Measurements from ENCODE around the gene PLCB1. TPM values are rescaled to one million over a fixed set of nuclear protein-coding genes. Genes with fewer than 3 reads are reported as not detected.

PLCB1 gene
- total RNA-seq, 2 donors from 2014 or later: 16.9 to 20.8 TPM

DNA sequence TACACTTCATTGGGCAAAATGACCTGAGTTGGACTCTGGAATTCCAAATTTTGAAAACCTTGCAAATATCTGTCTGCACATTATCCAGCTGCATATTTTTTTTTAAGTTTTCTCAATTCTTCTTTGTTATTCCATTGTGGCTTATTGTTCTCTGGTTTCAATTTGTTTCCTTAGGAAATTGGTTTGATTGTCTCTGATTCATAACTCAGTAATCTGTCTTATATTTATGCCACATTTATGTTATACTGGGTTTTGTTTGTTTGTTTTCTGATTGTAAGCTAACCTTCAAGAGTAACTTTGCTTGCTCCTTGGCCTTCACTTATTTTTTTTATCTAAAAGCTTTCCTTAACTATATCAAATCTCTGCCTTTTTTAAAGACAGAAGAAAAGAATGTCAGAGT, 743.5 kb downstream of the PLCB1 start:
- no peak for DNase-seq (ENCODE audit: low spot score)
- intact Hi-C loops (cut with DNase I): no loop called here

DNA sequence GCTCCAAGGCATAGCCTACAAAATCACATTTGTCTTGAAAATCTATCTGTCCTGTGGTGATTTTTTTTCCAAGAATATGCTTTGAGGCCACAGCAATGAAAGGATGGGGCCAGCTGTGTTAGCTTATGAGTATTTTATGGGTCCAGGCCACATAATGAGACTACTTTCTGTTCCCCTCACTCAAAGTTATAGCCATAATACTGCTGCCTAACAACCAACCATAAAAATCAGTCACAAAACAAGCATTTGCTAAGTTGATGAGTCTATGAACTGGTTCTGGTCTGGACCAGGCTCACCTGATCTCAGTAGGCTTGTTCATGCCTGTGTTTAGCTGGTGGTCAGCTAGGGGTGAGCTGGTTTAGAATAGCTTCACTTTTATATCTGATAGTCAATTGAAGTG, 744.3 kb downstream of the PLCB1 start:
- intact Hi-C loops (cut with DNase I): no loop called here
- no peak for DNase-seq (ENCODE audit: low spot score)

GRCh38 chr20:8877294-8877693, 745.2 kb downstream of the PLCB1 start:
- DNase-seq (ENCODE audit: low spot score): no peak
- intact Hi-C loops (cut with DNase I): no loop called here

GRCh38 chr20:8879669-8880068, 747.6 kb downstream of the PLCB1 start:
- intact Hi-C loops (cut with DNase I): no loop called here

GRCh38 chr20:8880085-8880853, 748.2 kb downstream of the PLCB1 start:
- intact Hi-C loops (cut with DNase I): no loop called here
- DNase-seq (ENCODE audit: low spot score): no peak

More at GRCh38 chr20:8879669-8880068, 747.6 kb downstream of the PLCB1 start:
- DNase-seq (ENCODE audit: low spot score): no peak

GRCh38 chr20:8891039-8891438, 759.0 kb downstream of the PLCB1 start:
- no peak for DNase-seq (ENCODE audit: low spot score)
- intact Hi-C loops (cut with DNase I): no loop called here

DNA sequence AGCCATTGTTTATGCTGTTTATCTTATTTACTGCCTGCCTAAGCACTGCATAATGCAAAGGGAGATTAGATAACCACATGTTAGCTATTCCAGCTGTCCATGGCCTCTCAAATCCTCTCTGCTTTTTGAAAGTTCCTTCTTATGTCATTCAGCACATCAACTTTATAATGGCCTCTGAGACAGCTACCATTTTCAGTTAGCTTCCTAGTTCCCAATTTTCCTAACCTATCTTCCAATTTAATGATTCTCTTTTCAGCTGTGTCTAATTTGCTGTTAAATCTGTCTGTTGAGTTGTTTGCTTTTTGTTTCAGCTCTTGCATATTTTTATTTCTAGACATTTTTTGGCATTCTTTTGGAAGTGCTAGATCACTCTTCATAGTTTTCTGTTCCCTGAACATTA, 763.4 kb downstream of the PLCB1 start:
- no peak for DNase-seq (ENCODE audit: low spot score)
- intact Hi-C loops (cut with DNase I): no loop called here

DNA sequence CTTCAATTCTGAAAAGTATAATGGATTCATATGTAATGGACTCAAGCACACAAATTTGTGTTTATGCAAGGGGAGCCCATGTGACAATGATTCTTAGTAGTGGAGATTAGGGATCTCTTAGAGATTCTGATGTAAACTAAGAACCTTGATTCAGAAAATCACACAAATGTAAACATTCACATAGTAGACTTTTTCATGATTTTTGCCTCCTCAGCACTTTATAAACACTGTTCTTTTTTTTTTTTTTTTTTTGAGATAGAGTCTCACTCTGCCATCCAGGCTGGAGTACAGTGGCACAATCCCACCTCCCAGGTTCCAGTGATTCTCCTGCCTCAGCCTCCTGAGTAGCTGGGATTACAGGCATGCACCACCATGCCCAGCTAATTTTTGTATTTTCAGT, 766.8 kb downstream of the PLCB1 start:
- intact Hi-C loops (cut with DNase I): no loop called here

DNA sequence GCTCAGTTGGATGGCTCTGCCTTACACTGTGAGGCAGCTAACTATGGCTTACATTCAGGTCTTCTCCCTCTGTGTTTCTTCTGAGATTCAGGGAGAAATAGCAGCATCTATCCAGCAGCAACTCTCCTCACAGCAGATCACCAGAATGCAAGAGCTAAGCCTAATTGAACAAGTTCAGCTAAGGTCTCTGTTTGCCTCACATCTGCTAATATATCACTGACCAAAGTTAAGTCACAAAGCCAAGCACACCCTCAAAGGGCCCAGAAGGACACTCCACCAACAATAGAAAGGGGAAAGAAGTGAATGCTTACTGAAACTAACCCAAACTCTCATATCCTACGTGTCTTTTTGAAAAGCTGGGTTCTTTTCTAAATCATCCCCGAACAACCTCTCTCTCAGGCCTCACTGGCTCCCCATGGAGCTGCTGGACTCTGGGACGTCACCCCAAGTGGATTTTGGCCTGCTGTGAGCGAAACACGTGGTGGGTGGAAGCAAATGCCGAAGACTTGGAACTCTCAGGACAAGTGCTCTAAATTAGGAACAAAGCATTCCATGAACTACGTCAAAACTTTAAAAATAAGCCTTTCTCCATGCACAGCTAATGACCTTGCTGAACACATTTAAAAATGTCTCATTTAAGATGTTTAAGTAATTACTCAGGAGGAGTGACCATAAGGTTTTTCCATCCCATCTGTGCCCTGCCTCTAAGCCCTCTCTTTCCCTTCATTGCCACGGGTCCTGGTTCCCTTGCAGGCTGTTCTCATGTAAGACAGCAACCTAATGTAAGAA, 769.4 kb downstream of the PLCB1 start:
- intact Hi-C loops (cut with DNase I): loop anchor here in 1 of 2 donors (5.0 kb wide), 1 partner anchor 44 kb away; no protein-coding TSS in a partner anchor
- DNase-seq (ENCODE audit: low spot score): peak; percentile 88

More for the DNA sequence above, 766.8 kb downstream of the PLCB1 start:
- no peak for DNase-seq (ENCODE audit: low spot score)

- no peak for DNase-seq (ENCODE audit: low spot score)
- intact Hi-C loops (cut with DNase I): loop anchor here in 1 of 2 donors (5.0 kb wide), 1 partner anchor 47 kb away; no protein-coding TSS in a partner anchor
Observed at GRCh38 chr20:8903655-8904605, 771.9 kb downstream of the PLCB1 start.

GRCh38 chr20:8909596-8909995, 777.5 kb downstream of the PLCB1 start:
- intact Hi-C loops (cut with DNase I): no loop called here
- DNase-seq (ENCODE audit: low spot score): no peak

GRCh38 chr20:8912096-8912495, 780.0 kb downstream of the PLCB1 start:
- DNase-seq (ENCODE audit: low spot score): no peak

DNA sequence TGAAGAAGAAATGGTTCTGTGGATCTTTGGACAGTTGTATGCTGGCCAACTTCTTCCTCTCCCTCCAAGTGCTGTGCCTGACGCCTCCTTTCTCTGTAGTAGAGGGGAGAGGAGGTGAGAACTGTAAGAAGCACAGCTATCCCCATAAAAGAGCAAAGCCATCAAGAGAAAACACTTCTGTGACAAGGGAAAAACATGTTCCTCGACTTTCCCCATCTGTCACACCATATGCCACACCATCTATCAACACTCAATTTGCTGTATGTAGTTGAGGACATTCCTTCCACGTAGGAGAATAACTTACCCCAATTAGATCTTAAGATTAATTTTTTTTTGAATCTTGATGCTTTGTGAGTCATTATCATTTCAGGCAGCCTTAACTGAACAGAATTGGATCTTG, 780.7 kb downstream of the PLCB1 start:
- DNase-seq (ENCODE audit: low spot score): no peak
- intact Hi-C loops (cut with DNase I): no loop called here

More at GRCh38 chr20:8912096-8912495, 780.0 kb downstream of the PLCB1 start:
- intact Hi-C loops (cut with DNase I): no loop called here

- intact Hi-C loops (cut with DNase I): no loop called here
Observed at GRCh38 chr20:8913456-8913855, 781.4 kb downstream of the PLCB1 start.

GRCh38 chr20:8914421-8914820, 782.4 kb downstream of the PLCB1 start:
- no peak for DNase-seq (ENCODE audit: low spot score)
- intact Hi-C loops (cut with DNase I): no loop called here

More at GRCh38 chr20:8913456-8913855, 781.4 kb downstream of the PLCB1 start:
- no peak for DNase-seq (ENCODE audit: low spot score)

DNA sequence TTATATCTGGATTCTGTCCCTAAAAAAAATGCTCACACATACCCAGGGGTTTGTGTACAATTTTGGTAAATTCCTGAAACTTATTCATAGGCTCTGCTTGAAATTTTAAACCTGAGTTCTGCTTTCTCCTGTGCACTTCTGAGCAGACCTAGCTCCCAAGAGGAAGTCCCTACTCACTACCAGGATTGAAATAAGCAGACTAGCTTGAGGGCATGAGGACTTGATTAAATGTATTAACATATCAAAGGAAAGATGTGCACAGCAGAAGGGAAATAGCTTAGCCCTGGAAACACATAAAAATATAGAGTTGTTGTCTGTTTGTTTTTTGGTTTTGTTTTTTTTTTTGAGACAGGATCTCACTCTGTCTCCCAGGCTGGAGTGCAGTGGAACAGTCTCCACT, 785.0 kb downstream of the PLCB1 start:
- intact Hi-C loops (cut with DNase I): no loop called here
- no peak for DNase-seq (ENCODE audit: low spot score)

DNA sequence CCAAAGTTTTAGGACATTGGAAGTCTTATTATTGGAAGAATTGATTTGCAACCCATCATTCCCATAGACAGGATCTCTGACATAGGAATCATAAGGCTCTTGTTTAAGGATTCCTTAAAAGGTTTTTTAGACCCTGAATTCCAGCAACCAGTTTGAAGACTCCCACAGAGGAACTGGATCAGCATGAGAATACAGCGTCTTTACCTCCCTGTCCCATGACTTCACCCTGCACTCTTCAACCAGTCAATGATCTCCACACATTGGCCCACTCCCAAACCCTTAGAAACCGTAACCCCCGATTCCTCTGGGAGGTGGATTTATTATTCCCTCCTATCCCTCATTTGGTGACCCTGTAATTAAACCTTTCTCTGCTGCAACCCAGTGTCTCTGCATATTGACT, 786.1 kb downstream of the PLCB1 start:
- intact Hi-C loops (cut with DNase I): no loop called here
- DNase-seq (ENCODE audit: low spot score): no peak

DNA sequence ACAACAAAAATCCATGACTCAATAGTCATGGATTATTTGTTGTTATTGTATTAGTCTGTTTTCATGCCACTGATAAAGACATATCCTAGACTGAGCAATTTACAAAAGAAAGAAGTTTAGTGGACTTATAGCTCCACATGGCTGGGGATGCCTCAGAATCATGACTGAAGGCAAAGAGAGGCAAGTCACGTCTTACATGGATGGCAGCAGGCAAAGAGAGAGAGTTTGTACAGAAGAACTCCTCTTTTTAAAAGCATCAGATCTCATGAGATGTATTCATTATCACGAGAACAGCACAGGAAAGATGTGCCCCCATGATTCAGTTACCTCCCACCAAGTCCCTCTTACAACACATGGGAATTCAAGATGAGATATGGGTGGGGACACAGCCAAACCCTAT, 792.5 kb downstream of the PLCB1 start:
- intact Hi-C loops (cut with DNase I): no loop called here
- no peak for DNase-seq (ENCODE audit: low spot score)

- intact Hi-C loops (cut with DNase I): loop anchor here in 1 of 2 donors (10.0 kb wide), 1 partner anchor 284 kb away; no protein-coding TSS in a partner anchor
- DNase-seq (ENCODE audit: low spot score): no peak
Observed at GRCh38 chr20:8930726-8931125, 798.7 kb downstream of the PLCB1 start.
